Trophoblast cell (in vitro differentiated cells and primary cell): ENCODE results near the gene CACNB3. TPM values are rescaled to one million over a fixed set of nuclear protein-coding genes. Genes with fewer than 3 reads are reported as not detected.
A peak's percentile ranks its signal among the peaks of the same experiment; 100 is the strongest.

Experiments used
- DNase-seq, 2 donors: peaks; one replicate each; pipeline ENCODE4 v3.0.0-alpha.2; 2016
- H2AFZ ChIP-seq: 2 replicates; pipeline ENCODE4 v1.6.1; 2013; ENCODE audit warnings: low read length, moderate library complexity, mild to moderate bottlenecking; ENCODE audit not compliant: insufficient read depth, poor library complexity
- H2AK5ac ChIP-seq: 2 replicates; pipeline ENCODE4 v1.6.1; 2013; ENCODE audit warnings: mild to moderate bottlenecking, low read length
- H2BK120ac ChIP-seq: 2 replicates; pipeline ENCODE4 v1.6.1; 2013; ENCODE audit warnings: low read length, mild to moderate bottlenecking, moderate library complexity; ENCODE audit not compliant: insufficient read depth, poor library complexity
- H2BK12ac ChIP-seq: 2 replicates; pipeline ENCODE4 v1.6.1; 2013; ENCODE audit warnings: mild to moderate bottlenecking, low read length, moderate library complexity
- H2BK5ac ChIP-seq: 2 replicates; pipeline ENCODE4 v1.6.1; 2013; ENCODE audit warnings: low read length, low read depth, moderate library complexity, mild to moderate bottlenecking; ENCODE audit not compliant: poor library complexity
- H3K14ac ChIP-seq: 2 replicates; pipeline ENCODE4 v1.6.1; 2013; ENCODE audit warnings: mild to moderate bottlenecking, low read length
- H3K18ac ChIP-seq: 2 replicates; pipeline ENCODE4 v1.6.1; 2013; ENCODE audit warnings: mild to moderate bottlenecking, low read length
- H3K23ac ChIP-seq: 2 replicates; pipeline ENCODE4 v1.6.1; 2013; ENCODE audit warnings: low read length
- H3K27ac ChIP-seq: 2 replicates; pipeline ENCODE4 v1.5.1; 2013; ENCODE audit warnings: low read depth, mild to moderate bottlenecking, inconsistent platforms, low read length, moderate library complexity
- H3K27me3 ChIP-seq: 2 replicates; pipeline ENCODE4 v1.6.1; 2013; ENCODE audit warnings: inconsistent platforms, mild to moderate bottlenecking, low read length, moderate library complexity; ENCODE audit not compliant: insufficient read depth
- H3K36me3 ChIP-seq, 2 experiments: 1 replicate in 1 of 2; 2 replicates in 1 of 2; pipeline ENCODE4 v1.6.1; 2013; ENCODE audit warnings: low read length in 2 of 2, mild to moderate bottlenecking in 2 of 2, moderate library complexity in 1 of 2; ENCODE audit not compliant: insufficient read depth in 2 of 2, control insufficient read depth in 1 of 2
- H3K4ac ChIP-seq: 2 replicates; pipeline ENCODE4 v1.6.1; 2013; ENCODE audit warnings: low read depth, mild to moderate bottlenecking, low read length, moderate library complexity
- H3K4me1 ChIP-seq, 2 experiments: 1 replicate in 1 of 2; 2 replicates in 1 of 2; pipeline ENCODE4 v1.6.1; 2013; ENCODE audit warnings: low read length in 2 of 2, mild to moderate bottlenecking in 2 of 2, moderate library complexity in 1 of 2; ENCODE audit not compliant: insufficient read depth in 2 of 2, control insufficient read depth in 1 of 2
- H3K4me2 ChIP-seq: 2 replicates; pipeline ENCODE4 v1.6.1; 2013; ENCODE audit warnings: inconsistent platforms, mild to moderate bottlenecking, low read length, moderate library complexity
- H3K4me3 ChIP-seq: 2 replicates; pipeline ENCODE4 v1.5.1; 2013; ENCODE audit warnings: mild to moderate bottlenecking, low read depth, low read length, inconsistent platforms
- H3K79me1 ChIP-seq: one replicate; pipeline ENCODE4 v1.6.1; 2013; ENCODE audit warnings: low read length
- H3K79me2 ChIP-seq: 2 replicates; pipeline ENCODE4 v1.6.1; 2013; ENCODE audit warnings: low read length, mild to moderate bottlenecking; ENCODE audit not compliant: control insufficient read depth, insufficient read depth, poor library complexity
- H3K9ac ChIP-seq: 2 replicates; pipeline ENCODE4 v1.6.1; 2013; ENCODE audit warnings: mild to moderate bottlenecking, low read length
- H3K9me3 ChIP-seq: 2 replicates; pipeline ENCODE4 v1.6.1; 2013; ENCODE audit warnings: low read depth, mild to moderate bottlenecking, control low read depth, inconsistent platforms, low read length; ENCODE audit not compliant: insufficient read depth
- H4K12ac ChIP-seq: 2 replicates; pipeline ENCODE4 v1.6.1; 2013; ENCODE audit warnings: low read depth, mild to moderate bottlenecking, low read length, moderate library complexity
- H4K8ac ChIP-seq: 2 replicates; pipeline ENCODE4 v1.6.1; 2013; ENCODE audit warnings: low read depth, mild to moderate bottlenecking, low read length, moderate library complexity
- H4K91ac ChIP-seq: one replicate; pipeline ENCODE4 v1.6.1; 2013; ENCODE audit warnings: low read depth, mild to moderate bottlenecking, low read length, moderate library complexity
- WGBS: extraction: QIAGEN DNeasy Blood & Tissue Kit; methylation state at CpG from one replicate; pipeline ENCODE4 v1.1.7; 2013; ENCODE audit warnings: missing lambda C conversion rate; ENCODE audit not compliant: insufficient read length, insufficient coverage; ENCODE audit errors: extremely low coverage; 5-methylcytosine and 5-hydroxymethylcytosine counted together
- polyA plus RNA-seq: library from polyadenylated mRNA; stranded (reverse); fragments of 200-250 nt; gene quantifications from 2 replicates; pipeline ENCODE4 v1.2.3, GENCODE V29; 2013

Gene CACNB3
- 36.8 and 42.6 TPM in 2 replicates for polyA plus RNA-seq

DNA sequence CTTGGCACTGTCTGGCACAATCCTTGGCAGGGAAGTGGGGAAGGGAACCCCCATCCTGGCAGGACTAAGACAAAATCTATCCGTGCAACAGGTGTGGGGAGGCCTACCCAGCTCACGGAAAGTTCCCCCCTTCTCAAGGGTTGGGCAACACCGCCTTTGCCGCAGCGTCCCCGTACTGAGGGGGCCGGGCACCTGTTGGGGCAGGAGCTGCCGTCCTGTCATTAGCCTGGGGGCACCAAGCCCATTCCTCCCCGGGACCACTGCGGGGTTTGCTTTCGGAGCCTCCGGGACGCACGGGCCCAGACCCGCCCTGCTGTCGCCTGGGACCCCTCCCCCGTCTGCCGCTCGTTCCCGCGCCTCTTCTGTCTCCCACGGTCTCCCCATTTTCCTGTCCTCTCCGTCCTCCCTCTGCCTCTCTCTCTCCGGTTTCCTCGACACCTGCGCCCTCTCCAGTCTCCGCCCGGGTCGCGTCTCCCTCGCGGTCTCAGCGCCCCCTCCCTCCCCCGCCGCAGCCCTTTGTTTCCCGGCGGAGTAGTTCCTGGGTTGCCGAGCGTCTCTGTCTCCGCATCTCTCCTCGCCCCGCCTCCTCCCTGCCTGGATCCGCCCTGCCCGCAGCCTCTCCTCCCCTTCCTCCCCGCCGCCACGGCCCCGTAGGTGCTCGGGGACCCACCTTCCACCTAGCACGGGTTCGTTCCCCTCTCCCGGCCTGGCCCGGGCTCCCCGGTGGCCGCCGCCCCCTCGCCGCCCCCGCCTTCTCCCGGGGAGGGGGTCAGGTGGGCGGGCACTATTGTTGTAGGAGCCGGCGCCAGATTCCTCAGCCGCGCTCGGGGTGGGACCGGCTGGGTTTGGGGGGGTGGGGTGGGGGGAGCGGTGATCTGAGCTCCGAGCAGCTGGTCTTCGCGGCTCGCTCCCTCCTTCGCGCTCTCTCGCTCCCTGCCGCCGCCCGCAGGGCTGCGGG lies at the start of gene CACNB3:
CACNB3 (plus strand) TSS at position 624 of the 958 bp plus-strand sequence. CDS start 434 bp downstream, outside the sequence.
- peak within 1 kb of the TSS; percentile 98 for H2AFZ ChIP-seq
- H2BK120ac ChIP-seq, result peak within 1 kb of the TSS; percentile 20
- no peak within 1 kb of the TSS for H3K23ac ChIP-seq
- peak within 1 kb of the TSS; percentile 75 for H3K9ac ChIP-seq
- peaks cover 18% of the 10 kb centered on the region for H3K79me2 ChIP-seq
- H4K12ac ChIP-seq, result peak within 1 kb of the TSS; percentile 63
- H3K9me3 ChIP-seq, result peaks cover 2% of the 10 kb centered on the region
- H3K4me2 ChIP-seq, result peak within 1 kb of the TSS; percentile 82
- peaks cover under 1 to 3% of the 10 kb centered on the region in 2 experiments for H3K36me3 ChIP-seq
- peak within 1 kb of the TSS; percentile 80 for H3K4me3 ChIP-seq
- peak within 1 kb of the TSS; percentile 86 for H3K18ac ChIP-seq
- no peaks in the 10 kb centered on the region for H3K27me3 ChIP-seq
- peaks cover 33% of the 10 kb centered on the region for H3K79me1 ChIP-seq
- peak within 1 kb of the TSS; percentile 88 for H4K91ac ChIP-seq
- H3K4ac ChIP-seq, result peak within 1 kb of the TSS; percentile 22
- peak within 1 kb of the TSS; percentile 27 for H2BK5ac ChIP-seq
- peak within 1 kb of the TSS; percentile 69 for H2AK5ac ChIP-seq
- peak; percentile 43 to 63 for DNase-seq
- H3K4me1 ChIP-seq, result peaks cover 18 to 19% of the 10 kb centered on the region in 2 experiments
- WGBS, result no CpG with 5 or more reads among the region's 79 CpGs
- peak within 1 kb of the TSS; percentile 80 for H3K14ac ChIP-seq
- H2BK12ac ChIP-seq, result peak within 1 kb of the TSS; percentile 24
- H3K27ac ChIP-seq, result no peak within 1 kb of the TSS
- H4K8ac ChIP-seq, result peak within 1 kb of the TSS; percentile 94

DNA sequence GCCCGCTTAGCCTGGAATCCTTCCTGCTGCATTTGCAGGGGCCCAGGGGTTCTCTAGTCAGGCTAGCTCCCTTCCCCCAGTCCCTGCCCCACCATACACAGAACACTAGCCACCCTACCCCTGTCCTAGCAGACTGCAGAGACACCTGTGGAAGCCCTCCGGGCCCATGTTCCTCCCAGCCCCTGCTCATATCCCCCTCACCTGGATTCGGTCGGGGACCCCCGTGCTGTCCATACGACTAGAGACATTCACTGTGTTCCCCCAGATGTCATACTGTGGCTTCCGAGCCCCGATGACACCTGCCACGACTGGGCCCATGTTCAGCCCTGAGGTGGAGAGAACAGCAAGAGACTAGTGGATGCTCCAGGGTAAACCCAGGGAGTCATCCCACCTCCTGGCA lies 49.6 kb upstream of the CACNB3 start:
- Histone ChIP-seq H3K4me2 (no peak overlapping the region), H2BK12ac (no peak overlapping the region), H3K27ac (no peak overlapping the region), H2AFZ (no peak overlapping the region), H3K9ac (no peak overlapping the region), H3K9me3 (no peaks in the 10 kb centered on the region), H3K4me3 (no peak overlapping the region), H4K91ac (no peak overlapping the region), H2BK5ac (no peak overlapping the region), H2BK120ac (no peak overlapping the region), H3K18ac (no peak overlapping the region), H3K4ac (no peak overlapping the region), H2AK5ac (no peak overlapping the region), H3K79me2 (no peaks in the 10 kb centered on the region), H3K27me3 (no peaks in the 10 kb centered on the region), H4K8ac (no peak overlapping the region), H3K14ac (no peak overlapping the region), H3K79me1 (no peaks in the 10 kb centered on the region), H3K36me3 (peaks cover 54 to 68% of the 10 kb centered on the region in 2 experiments), H3K4me1 (peaks cover 0 to 2% of the 10 kb centered on the region in 2 experiments), H4K12ac (no peak overlapping the region), H3K23ac (no peak overlapping the region)
- DNase-seq, result no peak
- no CpG with 5 or more reads among the region's 9 CpGs for WGBS

DNA sequence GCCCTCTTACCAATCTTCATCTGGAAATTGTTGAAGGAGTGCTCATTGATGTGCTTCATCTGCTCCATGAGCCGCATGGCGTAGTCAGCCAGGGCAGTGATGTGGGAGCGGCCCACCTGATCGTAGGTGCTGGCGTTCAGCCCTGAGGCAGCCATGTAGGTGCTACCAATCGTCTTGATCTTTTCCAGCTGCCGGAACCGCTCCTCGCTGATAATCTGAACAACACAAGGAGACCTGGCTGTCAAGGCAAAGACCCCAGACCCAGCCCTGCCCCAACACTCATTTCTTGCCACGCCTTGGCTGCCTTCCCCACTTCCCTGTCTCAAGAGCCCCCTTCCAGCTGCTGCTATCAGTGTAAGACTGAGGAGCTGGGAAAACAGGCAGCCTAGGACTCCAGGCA lies 47.5 kb upstream of the CACNB3 start:
- peaks cover 72 to 80% of the 10 kb centered on the region in 2 experiments for H3K36me3 ChIP-seq
- H3K4ac ChIP-seq, result no peak overlapping the region
- H2BK5ac ChIP-seq, result no peak overlapping the region
- H3K9ac ChIP-seq, result no peak overlapping the region
- DNase-seq, result no peak
- no peak overlapping the region for H2BK120ac ChIP-seq
- H3K27ac ChIP-seq, result no peak overlapping the region
- H3K23ac ChIP-seq, result no peak overlapping the region
- H3K27me3 ChIP-seq, result no peaks in the 10 kb centered on the region
- H4K91ac ChIP-seq, result no peak overlapping the region
- no peak overlapping the region for H3K18ac ChIP-seq
- no peak overlapping the region for H2AFZ ChIP-seq
- no peak overlapping the region for H2AK5ac ChIP-seq
- H3K4me3 ChIP-seq, result no peak overlapping the region
- no peak overlapping the region for H4K12ac ChIP-seq
- peaks cover 0 to 2% of the 10 kb centered on the region in 2 experiments for H3K4me1 ChIP-seq
- H2BK12ac ChIP-seq, result no peak overlapping the region
- no peaks in the 10 kb centered on the region for H3K79me1 ChIP-seq
- no peaks in the 10 kb centered on the region for H3K79me2 ChIP-seq
- no peak overlapping the region for H4K8ac ChIP-seq
- H3K14ac ChIP-seq, result no peak overlapping the region
- H3K9me3 ChIP-seq, result peaks cover 2% of the 10 kb centered on the region
- WGBS, result no CpG with 5 or more reads among the region's 10 CpGs
- no peak overlapping the region for H3K4me2 ChIP-seq

DNA sequence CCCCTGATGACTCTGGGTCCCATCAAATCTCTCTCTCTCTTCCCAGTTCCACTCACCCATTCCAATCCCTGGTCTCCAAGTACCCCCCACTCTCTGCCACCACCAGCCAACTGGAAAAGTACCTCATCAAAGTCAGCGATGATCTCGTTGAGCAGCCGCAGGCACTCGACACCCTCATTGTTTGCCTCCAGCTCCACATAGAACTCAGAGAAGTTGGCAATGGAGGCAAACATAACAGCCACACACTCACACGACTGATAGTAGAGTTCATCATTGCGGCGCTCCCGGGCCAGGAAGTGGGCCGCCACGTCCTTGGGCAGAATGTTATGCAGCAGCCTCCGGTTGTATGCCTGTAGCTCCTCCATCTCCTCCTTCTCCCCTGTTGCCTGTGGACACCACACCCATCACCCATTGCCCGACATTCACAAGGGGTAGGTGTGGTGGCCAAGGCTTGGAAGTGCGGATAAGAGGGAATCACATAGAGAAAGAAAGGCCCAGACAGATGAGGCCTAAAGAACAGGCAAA lies 46.6 kb upstream of the CACNB3 start:
- no peak overlapping the region for H2BK12ac ChIP-seq
- H3K4me2 ChIP-seq, result no peak overlapping the region
- H4K91ac ChIP-seq, result no peak overlapping the region
- H3K79me2 ChIP-seq, result no peaks in the 10 kb centered on the region
- no peak overlapping the region for H3K27ac ChIP-seq
- H4K8ac ChIP-seq, result no peak overlapping the region
- no peak for DNase-seq
- no peak overlapping the region for H3K4ac ChIP-seq
- no peak overlapping the region for H3K4me3 ChIP-seq
- H3K36me3 ChIP-seq, result peaks cover 76 to 81% of the 10 kb centered on the region in 2 experiments
- H3K9ac ChIP-seq, result no peak overlapping the region
- H2BK120ac ChIP-seq, result no peak overlapping the region
- no peak overlapping the region for H4K12ac ChIP-seq
- no peak overlapping the region for H2AFZ ChIP-seq
- no peak overlapping the region for H3K14ac ChIP-seq
- no peak overlapping the region for H2AK5ac ChIP-seq
- H3K9me3 ChIP-seq, result peaks cover 2% of the 10 kb centered on the region
- H3K18ac ChIP-seq, result no peak overlapping the region
- H3K27me3 ChIP-seq, result no peaks in the 10 kb centered on the region
- H3K23ac ChIP-seq, result no peak overlapping the region
- H2BK5ac ChIP-seq, result no peak overlapping the region
- H3K4me1 ChIP-seq, result no peaks in the 10 kb centered on the region
- no CpG with 5 or more reads among the region's 13 CpGs for WGBS
- H3K79me1 ChIP-seq, result no peaks in the 10 kb centered on the region
